Activated CD4-positive, alpha-beta T cell treated with anti-CD3 and anti-CD28 coated beads for 24 hours (primary cell): ENCODE results near the gene HYDIN.

Source experiments
- DNase-seq, 2 donors: peaks; one replicate each; pipeline ENCODE4 v3.0.0-alpha.2; 2020; ENCODE audit warnings: low read depth in 2 of 2

HYDIN gene

GRCh38 chr16:70766176-70766575, 464.3 kb downstream of the HYDIN start:
- DNase-seq: no peak

- DNase-seq: no peak
Measured at GRCh38 chr16:70765491-70765890, 465.0 kb downstream of the HYDIN start.

GRCh38 chr16:70764632-70765031, 465.9 kb downstream of the HYDIN start:
- no peak for DNase-seq

GRCh38 chr16:70760221-70760620, 470.3 kb downstream of the HYDIN start:
- DNase-seq: no peak

GRCh38 chr16:70759666-70760065, 470.9 kb downstream of the HYDIN start:
- no peak for DNase-seq

- DNase-seq: no peak
Measured at GRCh38 chr16:70758786-70759185, 471.7 kb downstream of the HYDIN start.
